Measurements from ENCODE around the gene RPS26.

DNA sequence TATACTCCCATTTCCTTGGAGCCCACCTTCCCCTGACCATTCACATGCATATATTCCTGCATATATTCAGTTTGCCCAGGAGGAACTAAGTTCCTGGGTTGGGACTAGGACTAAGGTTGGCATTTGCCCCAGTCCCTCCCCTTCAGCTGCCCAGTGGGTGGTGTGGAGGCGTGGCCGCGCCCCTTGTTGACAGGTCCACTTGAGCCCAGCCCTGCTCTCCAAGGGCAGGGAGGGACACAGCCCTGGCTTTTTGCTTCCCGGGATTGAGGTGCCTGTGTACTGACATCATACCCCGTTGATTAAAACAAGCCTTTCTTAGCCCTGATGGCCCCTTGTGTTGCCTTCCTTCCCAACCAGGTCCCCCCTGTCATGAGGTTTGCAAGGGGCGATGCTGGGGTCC lies 45.5 kb downstream of the RPS26 start:
- TF ChIP-seq, protein P1, sequence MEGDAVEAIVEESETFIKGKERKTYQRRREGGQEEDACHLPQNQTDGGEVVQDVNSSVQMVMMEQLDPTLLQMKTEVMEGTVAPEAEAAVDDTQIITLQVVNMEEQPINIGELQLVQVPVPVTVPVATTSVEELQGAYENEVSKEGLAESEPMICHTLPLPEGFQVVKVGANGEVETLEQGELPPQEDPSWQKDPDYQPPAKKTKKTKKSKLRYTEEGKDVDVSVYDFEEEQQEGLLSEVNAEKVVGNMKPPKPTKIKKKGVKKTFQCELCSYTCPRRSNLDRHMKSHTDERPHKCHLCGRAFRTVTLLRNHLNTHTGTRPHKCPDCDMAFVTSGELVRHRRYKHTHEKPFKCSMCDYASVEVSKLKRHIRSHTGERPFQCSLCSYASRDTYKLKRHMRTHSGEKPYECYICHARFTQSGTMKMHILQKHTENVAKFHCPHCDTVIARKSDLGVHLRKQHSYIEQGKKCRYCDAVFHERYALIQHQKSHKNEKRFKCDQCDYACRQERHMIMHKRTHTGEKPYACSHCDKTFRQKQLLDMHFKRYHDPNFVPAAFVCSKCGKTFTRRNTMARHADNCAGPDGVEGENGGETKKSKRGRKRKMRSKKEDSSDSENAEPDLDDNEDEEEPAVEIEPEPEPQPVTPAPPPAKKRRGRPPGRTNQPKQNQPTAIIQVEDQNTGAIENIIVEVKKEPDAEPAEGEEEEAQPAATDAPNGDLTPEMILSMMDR (IDR thresholded peaks at IDR 0.05) = no peak
- TF ChIP-seq POLR2A (IDR thresholded peaks at IDR 0.05) (no peak), POLR2AphosphoS5 (IDR thresholded peaks at IDR 0.05) (no peak)

Data from gastroesophageal sphincter (tissue), 3 donors.